ENCODE results near the gene AGAP1. TPM values are rescaled to one million over a fixed set of nuclear protein-coding genes. Genes with fewer than 3 reads are reported as not detected.

The AGAP1 gene
- total RNA-seq, 1 experiment from 2014 or later = 23.4 TPM

GRCh38 chr2:235851828-235852525 is 358.1 kb downstream of the AGAP1 start:
- no peak for DNase-seq (ENCODE audit: low read depth in 1 of 2, low spot score in 2 of 2)

DNA sequence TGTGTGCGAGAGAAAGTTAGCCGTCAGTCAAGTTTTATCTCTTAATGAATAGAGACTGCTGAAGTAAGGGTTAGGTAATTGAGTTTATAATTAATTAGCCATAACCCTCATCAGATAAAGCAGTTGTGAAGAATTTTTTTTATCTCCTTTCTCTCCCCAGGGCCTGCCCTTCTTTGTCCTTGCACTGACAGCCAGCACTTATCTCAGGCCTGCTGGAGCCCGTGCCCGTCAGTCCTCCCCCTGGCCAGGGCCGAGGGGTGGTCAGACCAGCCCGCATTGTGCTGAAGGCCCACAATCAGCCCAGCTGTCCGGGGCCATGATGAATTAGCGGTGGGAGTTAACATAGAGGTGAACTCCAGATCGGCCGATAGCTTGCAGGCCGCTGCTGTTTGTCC is 358.7 kb downstream of the AGAP1 start:
- no peaks in the 10 kb centered on the region for H3K4me1 ChIP-seq (replicated peaks)
- H3K27me3 ChIP-seq (replicated peaks) = no peaks in the 10 kb centered on the region
- no peak overlapping the region for H3K27ac ChIP-seq
- no peaks in the 10 kb centered on the region for H3K9me3 ChIP-seq (replicated peaks)
- DNase-seq (ENCODE audit: low read depth in 1 of 2, low spot score in 2 of 2) = no peak
- peaks cover 12% of the 10 kb centered on the region; the same call in 1 of the 2 replicates for H3K36me3 ChIP-seq
- H3K4me3 ChIP-seq = no peak overlapping the region

More at GRCh38 chr2:235851828-235852525, 358.1 kb downstream of the AGAP1 start:
- Histone ChIP-seq H3K27me3 (replicated peaks) (no peaks in the 10 kb centered on the region), H3K4me3 (no peak overlapping the region), H3K36me3 (peaks cover 12% of the 10 kb centered on the region; the same call in 1 of the 2 replicates), H3K27ac (no peak overlapping the region), H3K4me1 (replicated peaks) (no peaks in the 10 kb centered on the region), H3K9me3 (replicated peaks) (no peaks in the 10 kb centered on the region)

GRCh38 chr2:235854276-235854675 is 360.4 kb downstream of the AGAP1 start:
- no peak for DNase-seq (ENCODE audit: low read depth in 1 of 2, low spot score in 2 of 2)
- no peaks in the 10 kb centered on the region for H3K27me3 ChIP-seq (replicated peaks)
- H3K36me3 ChIP-seq = 0 out of 2 replicates have a peak, but pooled peaks cover 6% of the 10 kb centered on the region
- H3K4me1 ChIP-seq (replicated peaks) = no peaks in the 10 kb centered on the region
- H3K9me3 ChIP-seq (replicated peaks) = no peaks in the 10 kb centered on the region; the same call in 1 of the 2 replicates
- H3K4me3 ChIP-seq = no peak overlapping the region
- no peak overlapping the region for H3K27ac ChIP-seq

DNA sequence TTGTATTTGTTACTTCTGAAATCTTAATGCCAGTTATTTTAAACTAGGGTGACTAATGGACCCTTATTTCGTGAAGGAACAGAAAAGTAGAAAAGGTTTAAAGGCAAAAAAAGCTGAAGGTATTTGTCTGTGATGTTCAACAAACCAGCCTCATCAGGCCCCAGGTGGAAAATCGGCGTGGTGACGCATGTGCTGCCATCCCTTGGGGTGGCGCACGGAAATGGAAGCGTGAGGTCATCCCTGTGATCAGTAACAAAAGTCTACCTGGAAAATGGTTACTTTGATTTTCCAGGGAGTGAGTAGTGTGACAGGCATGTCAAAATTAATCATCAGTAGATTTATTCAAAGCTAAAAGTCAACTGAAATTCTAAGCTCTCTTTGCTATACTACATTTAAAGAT is 361.2 kb downstream of the AGAP1 start:
- Histone ChIP-seq H3K4me3 (no peak overlapping the region), H3K27ac (no peak overlapping the region), H3K9me3 (replicated peaks) (no peaks in the 10 kb centered on the region; the same call in 1 of the 2 replicates), H3K4me1 (replicated peaks) (no peaks in the 10 kb centered on the region), H3K36me3 (peaks cover 10% of the 10 kb centered on the region; the same call in 1 of the 2 replicates), H3K27me3 (replicated peaks) (no peaks in the 10 kb centered on the region)
- no peak for DNase-seq (ENCODE audit: low read depth in 1 of 2, low spot score in 2 of 2)

- Histone ChIP-seq H3K27me3 (replicated peaks) (no peaks in the 10 kb centered on the region), H3K36me3 (peaks cover 14% of the 10 kb centered on the region; the same call in 1 of the 2 replicates), H3K27ac (no peak overlapping the region), H3K9me3 (replicated peaks) (no peaks in the 10 kb centered on the region; the same call in 1 of the 2 replicates), H3K4me1 (replicated peaks) (peaks cover 3% of the 10 kb centered on the region; the same call in 1 of the 2 replicates), H3K4me3 (no peak overlapping the region)
- no peak for DNase-seq (ENCODE audit: low read depth in 1 of 2, low spot score in 2 of 2)
Observed at GRCh38 chr2:235856151-235856854, 362.5 kb downstream of the AGAP1 start.

- H3K27ac ChIP-seq = no peak overlapping the region
- no peak overlapping the region for H3K4me3 ChIP-seq
- peaks cover 3% of the 10 kb centered on the region; the same call in 1 of the 2 replicates for H3K4me1 ChIP-seq (replicated peaks)
- H3K36me3 ChIP-seq = peaks cover 17% of the 10 kb centered on the region; the same call in 1 of the 2 replicates
- no peak for DNase-seq (ENCODE audit: low read depth in 1 of 2, low spot score in 2 of 2)
- H3K27me3 ChIP-seq (replicated peaks) = no peaks in the 10 kb centered on the region
- no peaks in the 10 kb centered on the region; the same call in 1 of the 2 replicates for H3K9me3 ChIP-seq (replicated peaks)
Observed at GRCh38 chr2:235857598-235857997, 363.8 kb downstream of the AGAP1 start.

- Histone ChIP-seq H3K27ac (no peak overlapping the region), H3K27me3 (replicated peaks) (no peaks in the 10 kb centered on the region), H3K4me3 (no peak overlapping the region), H3K36me3 (peaks cover 10% of the 10 kb centered on the region; the same call in 1 of the 2 replicates), H3K9me3 (replicated peaks) (no peaks in the 10 kb centered on the region; the same call in 1 of the 2 replicates), H3K4me1 (replicated peaks) (peaks cover 3% of the 10 kb centered on the region; the same call in 1 of the 2 replicates)
- DNase-seq (ENCODE audit: low read depth in 1 of 2, low spot score in 2 of 2) = no peak
Observed at GRCh38 chr2:235858881-235859280, 365.0 kb downstream of the AGAP1 start.

DNA sequence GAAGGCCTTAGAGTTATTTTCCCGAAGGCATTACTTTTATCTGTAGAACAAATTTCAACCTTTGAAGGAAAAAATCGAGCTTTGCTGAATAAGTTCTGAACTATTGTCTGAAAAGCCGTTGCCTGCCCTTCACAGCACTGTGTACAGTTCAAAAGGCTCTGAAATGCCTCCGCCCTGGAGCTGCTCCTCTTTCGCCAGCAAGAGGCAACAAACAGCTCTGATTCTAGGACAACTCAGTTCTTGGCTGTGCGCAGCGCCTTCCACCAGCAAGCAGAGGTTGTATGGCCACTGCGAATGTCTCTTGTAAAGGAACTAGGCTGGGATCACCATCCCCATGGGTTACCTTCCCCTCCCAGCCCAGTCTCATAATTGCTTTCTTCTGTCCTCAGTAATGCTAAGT is 365.8 kb downstream of the AGAP1 start:
- no peaks in the 10 kb centered on the region; the same call in 1 of the 2 replicates for H3K9me3 ChIP-seq (replicated peaks)
- no peaks in the 10 kb centered on the region for H3K27me3 ChIP-seq (replicated peaks)
- H3K27ac ChIP-seq = no peak overlapping the region
- H3K4me3 ChIP-seq = no peak overlapping the region
- H3K4me1 ChIP-seq (replicated peaks) = peaks cover 3% of the 10 kb centered on the region; the same call in 1 of the 2 replicates
- H3K36me3 ChIP-seq = peaks cover 10% of the 10 kb centered on the region; the same call in 1 of the 2 replicates
- DNase-seq (ENCODE audit: low read depth in 1 of 2, low spot score in 2 of 2) = no peak

DNA sequence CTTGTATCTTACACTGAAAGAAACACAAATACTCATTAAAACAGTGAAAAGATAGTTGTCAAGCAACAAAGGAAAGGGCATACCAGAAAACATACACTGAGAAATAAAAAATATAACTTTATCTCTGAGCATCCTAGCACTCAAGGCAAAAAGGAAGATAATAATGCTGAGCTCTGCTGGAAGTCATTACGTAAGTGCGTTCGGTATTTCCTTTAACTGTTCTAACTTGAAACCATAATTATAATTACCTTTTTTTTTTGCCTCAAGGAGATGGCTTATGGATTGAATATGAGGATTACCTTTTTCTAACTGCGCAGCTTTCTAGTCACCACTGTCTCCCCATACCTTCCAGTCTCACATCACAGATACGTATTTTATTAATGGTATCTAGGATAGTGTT is 366.3 kb downstream of the AGAP1 start:
- Histone ChIP-seq H3K9me3 (replicated peaks) (no peaks in the 10 kb centered on the region; the same call in 1 of the 2 replicates), H3K27ac (no peak overlapping the region), H3K4me1 (replicated peaks) (peaks cover 3% of the 10 kb centered on the region; the same call in 1 of the 2 replicates), H3K27me3 (replicated peaks) (no peaks in the 10 kb centered on the region), H3K4me3 (no peak overlapping the region), H3K36me3 (peaks cover 10% of the 10 kb centered on the region; the same call in 1 of the 2 replicates)
- DNase-seq (ENCODE audit: low read depth in 1 of 2, low spot score in 2 of 2) = no peak

- no peak overlapping the region for H3K27ac ChIP-seq
- no peak for DNase-seq (ENCODE audit: low read depth in 1 of 2, low spot score in 2 of 2)
- peaks cover 10% of the 10 kb centered on the region; the same call in 1 of the 2 replicates for H3K36me3 ChIP-seq
- no peak overlapping the region for H3K4me3 ChIP-seq
- H3K27me3 ChIP-seq (replicated peaks) = no peaks in the 10 kb centered on the region
- H3K4me1 ChIP-seq (replicated peaks) = peaks cover 3% of the 10 kb centered on the region; the same call in 1 of the 2 replicates
- no peaks in the 10 kb centered on the region; the same call in 1 of the 2 replicates for H3K9me3 ChIP-seq (replicated peaks)
Observed at GRCh38 chr2:235860871-235861270, 367.0 kb downstream of the AGAP1 start.

DNA sequence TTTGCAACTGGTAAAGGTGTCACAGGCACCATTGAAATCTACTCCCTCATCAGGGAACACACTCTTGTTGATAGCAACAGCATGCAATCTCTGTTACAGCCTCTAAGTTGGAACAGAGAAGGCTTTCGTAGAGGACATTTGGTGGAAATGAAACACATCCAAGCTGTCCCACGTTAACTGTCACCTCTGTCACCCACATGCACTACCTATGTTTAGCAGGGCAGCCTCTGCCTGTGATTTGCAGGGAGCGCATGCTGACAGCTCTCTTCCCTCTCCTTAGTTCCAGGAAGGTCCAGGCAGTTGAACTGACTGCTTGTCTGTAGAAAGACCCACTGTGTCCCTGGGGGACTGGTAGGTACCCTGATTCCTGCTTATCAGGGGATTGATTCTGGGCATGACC is 367.5 kb downstream of the AGAP1 start:
- Histone ChIP-seq H3K27me3 (replicated peaks) (no peaks in the 10 kb centered on the region), H3K4me3 (no peak overlapping the region), H3K9me3 (replicated peaks) (no peaks in the 10 kb centered on the region; the same call in 1 of the 2 replicates), H3K36me3 (peaks cover 10% of the 10 kb centered on the region; the same call in 1 of the 2 replicates), H3K27ac (no peak overlapping the region), H3K4me1 (replicated peaks) (peaks cover 3% of the 10 kb centered on the region; the same call in 1 of the 2 replicates)
- no peak for DNase-seq (ENCODE audit: low read depth in 1 of 2, low spot score in 2 of 2)

DNA sequence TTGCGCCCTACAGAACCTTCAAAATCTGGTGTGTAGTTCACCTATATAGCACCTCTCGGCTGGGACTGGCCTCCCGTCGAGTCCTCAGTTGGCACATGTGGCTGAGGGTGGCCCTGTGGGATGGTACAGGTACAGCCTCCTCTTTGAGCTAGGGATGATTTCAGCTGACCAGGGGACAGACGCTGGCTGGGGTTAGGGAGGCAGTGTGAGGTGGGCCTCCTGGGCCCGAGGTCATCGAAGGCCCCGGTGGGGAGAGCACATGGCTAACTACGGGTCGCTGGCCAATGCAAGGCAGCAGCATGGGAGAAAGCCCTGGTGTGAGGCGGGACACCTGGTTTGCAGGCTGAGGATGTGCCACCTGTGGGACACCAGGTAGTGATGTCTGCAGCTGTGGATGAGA is 369.6 kb downstream of the AGAP1 start:
- no peaks in the 10 kb centered on the region; the same call in 1 of the 2 replicates for H3K9me3 ChIP-seq (replicated peaks)
- peaks cover 3% of the 10 kb centered on the region; the same call in 1 of the 2 replicates for H3K4me1 ChIP-seq (replicated peaks)
- no peak for DNase-seq (ENCODE audit: low read depth in 1 of 2, low spot score in 2 of 2)
- H3K36me3 ChIP-seq = peaks cover 10% of the 10 kb centered on the region; the same call in 1 of the 2 replicates
- no peaks in the 10 kb centered on the region for H3K27me3 ChIP-seq (replicated peaks)
- no peak overlapping the region for H3K4me3 ChIP-seq
- H3K27ac ChIP-seq = no peak overlapping the region

DNA sequence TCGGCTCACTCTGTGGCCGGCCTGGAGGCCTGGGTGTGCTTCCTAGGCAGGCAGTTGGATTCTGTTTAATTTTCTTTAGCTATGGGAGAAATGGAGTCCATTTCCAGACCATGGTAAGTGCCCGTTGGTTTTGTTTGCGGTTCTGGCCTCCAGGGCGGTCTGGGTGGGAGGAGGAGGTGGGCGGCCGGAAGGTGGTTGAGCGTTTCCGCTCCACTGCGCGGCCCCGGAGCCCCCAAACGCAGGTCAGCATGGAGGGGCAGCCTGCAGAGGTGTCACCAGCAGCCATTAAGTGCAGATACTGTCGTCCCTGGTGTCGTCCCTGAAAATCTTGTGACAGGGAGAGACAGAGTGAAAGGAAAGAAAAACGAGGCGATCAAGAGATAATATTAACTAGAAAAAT is 370.5 kb downstream of the AGAP1 start:
- Histone ChIP-seq H3K4me1 (replicated peaks) (peaks cover 3% of the 10 kb centered on the region; the same call in 1 of the 2 replicates), H3K27me3 (replicated peaks) (no peaks in the 10 kb centered on the region), H3K4me3 (no peak overlapping the region), H3K9me3 (replicated peaks) (no peaks in the 10 kb centered on the region), H3K36me3 (peaks cover 13% of the 10 kb centered on the region; the same call in 1 of the 2 replicates), H3K27ac (no peak overlapping the region)
- no peak for DNase-seq (ENCODE audit: low read depth in 1 of 2, low spot score in 2 of 2)
